Measurements from ENCODE around the gene FOSL2. TPM values are rescaled to one million over a fixed set of nuclear protein-coding genes. Genes with fewer than 3 reads are reported as not detected.

FOSL2 gene
- total RNA-seq, 4 donors from 2014 or later, result 298 to 370 (median 337) TPM

DNA sequence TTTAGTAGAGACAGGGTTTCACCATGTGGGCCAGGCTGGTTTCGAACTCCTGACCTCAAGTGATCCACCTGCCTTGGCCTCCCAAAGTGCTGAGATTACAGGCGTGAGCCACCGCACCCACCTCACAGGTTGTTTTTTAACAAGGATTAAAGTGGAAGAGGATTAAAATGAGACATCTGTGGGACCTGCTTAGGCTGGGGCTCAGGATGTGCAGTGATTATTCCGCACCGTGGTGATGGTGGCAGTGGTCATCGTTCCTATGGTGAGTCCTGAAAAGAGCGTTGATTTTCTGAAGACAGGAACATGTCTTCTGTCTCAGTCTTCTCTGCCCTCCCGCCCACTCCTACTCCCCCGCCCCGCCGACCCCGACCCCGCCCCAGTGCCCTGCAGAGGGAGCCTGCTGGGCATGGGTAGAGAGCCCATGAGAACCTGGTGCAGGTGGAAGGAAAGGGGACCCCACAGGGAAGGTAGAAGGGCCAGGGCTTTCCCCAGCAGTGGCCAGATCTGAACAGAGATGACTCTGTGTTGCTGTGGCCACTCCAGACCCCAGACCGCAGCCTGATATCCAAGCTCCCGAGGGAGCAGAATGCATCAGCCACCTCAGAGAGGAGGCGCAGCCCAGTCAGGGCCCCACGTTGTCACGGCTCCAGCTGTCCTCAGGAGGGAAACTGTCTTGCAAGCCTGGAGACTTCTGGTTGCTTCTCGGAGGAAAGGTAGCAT is 34.5 kb upstream of the FOSL2 start:
- TF ChIP-seq POLR2A (IDR thresholded peaks at IDR 0.05) (no peak), EP300 (IDR thresholded peaks at IDR 0.05) (no peak), POLR2AphosphoS5 (IDR thresholded peaks at IDR 0.05) (no peak)
- TF ChIP-seq, protein P1, sequence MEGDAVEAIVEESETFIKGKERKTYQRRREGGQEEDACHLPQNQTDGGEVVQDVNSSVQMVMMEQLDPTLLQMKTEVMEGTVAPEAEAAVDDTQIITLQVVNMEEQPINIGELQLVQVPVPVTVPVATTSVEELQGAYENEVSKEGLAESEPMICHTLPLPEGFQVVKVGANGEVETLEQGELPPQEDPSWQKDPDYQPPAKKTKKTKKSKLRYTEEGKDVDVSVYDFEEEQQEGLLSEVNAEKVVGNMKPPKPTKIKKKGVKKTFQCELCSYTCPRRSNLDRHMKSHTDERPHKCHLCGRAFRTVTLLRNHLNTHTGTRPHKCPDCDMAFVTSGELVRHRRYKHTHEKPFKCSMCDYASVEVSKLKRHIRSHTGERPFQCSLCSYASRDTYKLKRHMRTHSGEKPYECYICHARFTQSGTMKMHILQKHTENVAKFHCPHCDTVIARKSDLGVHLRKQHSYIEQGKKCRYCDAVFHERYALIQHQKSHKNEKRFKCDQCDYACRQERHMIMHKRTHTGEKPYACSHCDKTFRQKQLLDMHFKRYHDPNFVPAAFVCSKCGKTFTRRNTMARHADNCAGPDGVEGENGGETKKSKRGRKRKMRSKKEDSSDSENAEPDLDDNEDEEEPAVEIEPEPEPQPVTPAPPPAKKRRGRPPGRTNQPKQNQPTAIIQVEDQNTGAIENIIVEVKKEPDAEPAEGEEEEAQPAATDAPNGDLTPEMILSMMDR (IDR thresholded peaks at IDR 0.05), result no peak
- Histone ChIP-seq H3K27ac (no peak overlapping the region), H3K27me3 (no peaks in the 10 kb centered on the region), H3K4me3 (no peak overlapping the region), H3K9me3 (no peaks in the 10 kb centered on the region), H3K36me3 (no peaks in the 10 kb centered on the region), H3K4me1 (peaks cover 44% of the 10 kb centered on the region)
- DNase-seq (ENCODE audit: low spot score in 2 of 2), result no peak
- WGBS, result 81% methylated on average over 18 of the region's 19 CpGs

DNA sequence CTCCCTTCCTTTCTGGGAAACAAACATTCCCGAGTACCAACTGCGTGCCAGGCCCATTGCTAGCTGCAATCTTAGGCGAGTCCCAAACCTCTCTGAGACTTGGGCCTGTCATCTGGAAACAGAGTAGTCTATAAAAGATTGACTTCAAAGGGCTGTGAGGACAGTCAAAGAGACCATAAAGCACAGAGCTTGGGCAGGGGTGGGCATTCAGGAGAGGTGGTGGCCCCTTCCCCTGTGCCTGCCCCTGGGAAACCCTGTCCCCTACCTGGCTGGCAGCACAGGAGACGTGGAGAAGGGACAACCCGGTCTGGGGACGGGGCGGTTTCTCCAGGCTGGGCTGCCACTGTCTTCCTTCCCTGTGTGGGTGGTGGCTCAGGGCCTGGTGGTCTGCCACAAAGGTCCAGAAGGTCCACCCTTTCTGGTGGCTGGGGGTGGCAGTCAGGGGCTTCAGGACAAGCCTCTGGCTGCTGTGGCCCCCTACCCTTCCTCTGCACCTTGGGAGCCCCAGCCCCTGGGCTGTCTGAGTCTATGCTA is 33.9 kb upstream of the FOSL2 start:
- no peaks in the 10 kb centered on the region for H3K27me3 ChIP-seq
- TF ChIP-seq POLR2AphosphoS5 (IDR thresholded peaks at IDR 0.05), result no peak
- TF ChIP-seq, protein P1 (IDR thresholded peaks at IDR 0.05), result no peak
- no peak for TF ChIP-seq POLR2A (IDR thresholded peaks at IDR 0.05)
- no peak for TF ChIP-seq EP300 (IDR thresholded peaks at IDR 0.05)
- H3K9me3 ChIP-seq, result no peaks in the 10 kb centered on the region
- no peak overlapping the region for H3K4me3 ChIP-seq
- no peak for DNase-seq (ENCODE audit: low spot score in 2 of 2)
- H3K36me3 ChIP-seq, result no peaks in the 10 kb centered on the region
- peaks cover 44% of the 10 kb centered on the region for H3K4me1 ChIP-seq
- whole genome bisulfite sequencing, result 86% methylated on average over 7 of the region's 7 CpGs
- H3K27ac ChIP-seq, result no peak overlapping the region

DNA sequence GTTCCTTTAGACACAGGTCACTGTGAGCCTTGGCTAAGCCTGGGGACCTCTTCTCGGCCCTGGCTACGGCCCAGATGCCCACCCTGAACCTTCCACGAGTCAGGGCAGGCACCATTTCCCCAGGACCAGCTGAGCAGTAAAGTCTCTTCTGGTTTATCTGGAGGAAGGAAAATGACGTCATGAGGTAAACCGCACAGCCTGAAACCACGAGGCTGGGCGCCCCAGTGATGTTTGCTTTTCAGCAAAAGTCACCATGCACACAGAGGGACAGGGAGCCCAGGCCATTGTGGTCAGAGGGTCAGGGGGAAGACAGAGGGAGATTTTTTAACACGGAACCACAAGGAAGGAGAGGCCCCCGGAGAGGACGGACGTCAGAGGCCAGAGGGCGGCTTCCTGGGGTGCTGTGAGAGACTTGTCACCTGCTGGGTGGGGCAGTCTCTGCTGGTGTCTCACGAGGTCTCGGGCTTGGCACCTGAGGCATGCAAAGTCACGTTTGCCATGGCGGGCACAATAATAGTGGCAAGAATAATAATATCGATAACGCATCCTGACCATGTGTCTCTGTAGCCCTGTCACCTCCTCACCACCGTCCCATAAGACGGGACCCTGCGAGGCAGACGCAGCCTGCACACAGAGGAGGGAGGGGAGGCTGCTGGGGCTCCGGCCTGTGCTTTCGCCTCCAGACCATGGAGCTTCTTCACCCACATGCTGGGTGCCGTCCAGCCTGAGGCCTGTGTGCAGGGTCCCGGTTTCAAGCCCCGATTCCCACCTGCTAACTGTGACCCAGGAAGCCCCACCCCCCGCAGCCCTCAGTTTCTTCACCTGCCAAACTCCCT is 33.2 kb upstream of the FOSL2 start:
- Histone ChIP-seq H3K36me3 (no peaks in the 10 kb centered on the region), H3K9me3 (no peaks in the 10 kb centered on the region), H3K4me3 (no peak overlapping the region), H3K4me1 (peaks cover 44% of the 10 kb centered on the region), H3K27ac (no peak overlapping the region), H3K27me3 (no peaks in the 10 kb centered on the region)
- no peak for DNase-seq (ENCODE audit: low spot score in 2 of 2)
- TF ChIP-seq POLR2A (IDR thresholded peaks at IDR 0.05) (no peak), EP300 (IDR thresholded peaks at IDR 0.05) (no peak), POLR2AphosphoS5 (IDR thresholded peaks at IDR 0.05) (no peak)
- TF ChIP-seq, protein P1 (IDR thresholded peaks at IDR 0.05), result no peak
- WGBS, result 88% methylated on average over 28 of the region's 28 CpGs

DNA sequence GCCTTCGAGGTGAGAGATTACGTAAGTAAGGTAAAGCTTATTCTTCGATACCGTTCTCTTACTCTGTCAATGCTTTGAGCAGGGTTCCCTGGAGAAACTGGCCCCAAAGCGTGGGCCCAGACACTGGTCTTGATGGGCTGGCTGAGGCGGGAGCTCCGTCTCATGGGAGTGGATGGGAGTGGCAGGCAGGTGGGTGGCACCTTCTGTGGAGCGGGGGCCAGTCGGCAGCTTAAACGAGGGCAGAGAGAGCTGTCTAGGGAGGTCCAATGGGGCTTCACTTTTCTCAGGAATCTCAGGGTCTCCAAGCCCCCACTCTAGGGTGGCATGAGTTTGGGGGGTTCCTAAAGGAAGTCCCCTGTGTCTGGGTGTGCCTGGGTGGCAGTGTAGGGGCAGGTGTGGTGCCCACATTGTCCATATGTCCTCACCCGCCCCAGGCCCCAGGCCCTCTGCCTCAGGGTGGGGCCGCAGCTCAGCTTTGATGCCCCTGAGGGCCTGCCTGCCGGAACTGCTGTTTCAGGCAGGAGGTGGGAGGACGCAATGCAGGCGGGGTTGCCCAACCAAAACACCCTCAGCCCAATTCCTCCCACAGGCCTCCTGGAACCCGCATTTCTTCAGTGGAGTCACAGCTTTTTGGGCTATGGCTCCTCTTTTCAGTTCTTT is 32.5 kb upstream of the FOSL2 start:
- TF ChIP-seq POLR2AphosphoS5 (IDR thresholded peaks at IDR 0.05), result no peak
- no peak for TF ChIP-seq POLR2A (IDR thresholded peaks at IDR 0.05)
- TF ChIP-seq EP300 (IDR thresholded peaks at IDR 0.05), result no peak
- TF ChIP-seq, protein P1 (IDR thresholded peaks at IDR 0.05), result no peak
- Histone ChIP-seq H3K36me3 (no peaks in the 10 kb centered on the region), H3K27ac (no peak overlapping the region), H3K4me3 (no peak overlapping the region), H3K4me1 (peaks cover 46% of the 10 kb centered on the region), H3K9me3 (no peaks in the 10 kb centered on the region), H3K27me3 (no peaks in the 10 kb centered on the region)
- DNase-seq (ENCODE audit: low spot score in 2 of 2), result no peak
- WGBS, result 82% methylated on average over 15 of the region's 16 CpGs
